HG03045 (cell line): ENCODE data around the gene TMEM114.

Experiments used
- ATAC-seq: cut with Tn5 transposase; IDR thresholded peaks from one replicate; pipeline ENCODE4 v1.9.1; 2021; ENCODE audit warnings: mild to moderate bottlenecking, moderate library complexity; ENCODE audit not compliant: unreplicated experiment

Gene TMEM114

DNA sequence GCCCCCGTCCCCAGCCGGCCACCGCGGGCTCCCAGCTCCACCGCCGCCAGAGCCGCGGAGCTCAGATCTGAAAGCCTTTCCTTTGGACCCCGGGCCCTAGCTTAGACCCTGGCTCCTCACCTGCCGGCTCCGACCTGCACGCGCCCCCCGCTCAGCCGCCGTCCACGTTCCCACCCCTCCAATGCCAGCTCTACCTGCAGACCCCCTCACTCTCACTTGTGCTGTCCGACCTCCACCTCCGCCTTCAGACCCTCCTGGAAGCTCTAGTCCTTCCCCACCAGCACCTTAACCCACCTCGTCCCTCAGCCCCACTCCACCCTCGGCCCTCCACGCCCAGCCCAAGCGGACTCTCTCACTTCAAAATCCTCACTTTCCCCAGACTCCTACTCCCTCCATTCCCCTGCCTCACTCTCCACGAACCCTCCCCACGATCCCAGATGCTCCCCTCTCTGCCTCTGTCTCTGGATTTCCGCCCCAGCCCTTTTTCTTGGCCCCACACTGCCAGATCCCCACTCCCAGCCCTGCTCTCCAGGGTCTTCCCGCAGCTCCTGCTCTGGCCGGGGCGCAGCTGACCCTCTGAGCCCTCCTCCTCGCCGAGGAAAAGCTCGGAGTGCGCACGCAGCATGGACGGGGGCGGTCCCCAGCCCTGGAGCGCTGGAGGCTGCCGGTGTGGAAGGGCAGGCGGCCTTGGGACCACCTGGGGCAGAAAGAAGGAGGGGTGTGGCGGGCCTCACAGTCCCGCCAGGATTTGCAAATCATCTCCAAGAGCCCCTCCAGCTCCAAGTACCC is at the start of gene TMEM114:
TMEM114 (minus strand) TSS at position 612 of the 789 bp plus-strand sequence. CDS start 673 bp downstream, outside the sequence.
- ATAC-seq = no peak

DNA sequence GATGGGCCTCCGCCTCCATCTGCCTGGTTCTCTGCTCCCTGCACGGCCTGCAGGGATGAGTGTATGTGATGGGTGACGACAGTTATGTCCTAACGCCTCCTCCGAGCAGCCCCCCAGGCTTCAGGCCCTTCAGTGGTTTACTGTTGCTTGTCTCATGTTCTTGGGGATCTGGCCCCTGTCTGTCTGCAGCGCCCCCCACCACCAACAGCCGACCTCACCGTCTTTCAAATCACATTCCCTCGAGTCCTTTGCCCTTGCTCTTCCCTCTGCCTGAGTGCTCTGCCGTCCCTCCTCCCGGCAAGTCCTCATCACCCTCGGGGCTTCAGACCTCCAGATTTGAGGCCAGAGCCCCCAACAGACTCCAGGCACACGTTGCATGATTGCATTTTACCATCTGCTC is 49.4 kb upstream of the TMEM114 start:
- no peak for ATAC-seq

DNA sequence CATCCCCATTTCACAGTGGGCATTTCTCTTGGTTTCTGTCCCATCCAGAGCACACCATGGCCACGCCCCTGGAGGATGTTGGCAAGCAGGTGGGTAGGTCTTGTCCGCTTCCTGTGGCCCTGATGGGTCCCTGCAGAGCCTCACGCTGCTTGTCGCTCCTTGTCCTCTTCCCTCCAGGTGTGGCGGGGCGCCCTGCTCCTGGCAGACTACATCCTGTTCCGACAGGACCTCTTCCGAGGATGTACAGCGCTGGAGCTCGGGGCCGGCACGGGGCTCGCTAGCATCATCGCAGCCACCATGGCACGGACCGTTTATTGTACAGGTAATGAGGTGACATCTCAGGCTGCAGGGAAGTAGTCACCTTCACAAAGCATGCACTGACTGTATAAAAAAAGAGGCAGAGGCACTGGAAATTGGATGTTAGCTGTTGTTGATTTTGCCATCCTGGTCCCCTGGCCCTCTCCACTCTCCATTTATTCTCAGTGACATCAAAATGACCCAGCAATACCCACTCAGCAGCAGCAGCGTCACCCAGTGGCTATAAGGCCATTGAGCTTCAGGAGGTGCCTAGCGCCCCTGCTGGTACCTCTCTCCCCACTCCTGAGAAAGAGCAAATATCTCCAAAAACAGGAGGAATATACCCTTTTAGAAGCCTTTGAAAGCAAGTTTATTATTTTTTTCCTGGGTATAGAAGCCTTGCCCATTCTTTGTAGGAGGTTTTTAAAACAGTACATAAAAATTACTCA is 44.9 kb upstream of the TMEM114 start:
- ATAC-seq = no peak

DNA sequence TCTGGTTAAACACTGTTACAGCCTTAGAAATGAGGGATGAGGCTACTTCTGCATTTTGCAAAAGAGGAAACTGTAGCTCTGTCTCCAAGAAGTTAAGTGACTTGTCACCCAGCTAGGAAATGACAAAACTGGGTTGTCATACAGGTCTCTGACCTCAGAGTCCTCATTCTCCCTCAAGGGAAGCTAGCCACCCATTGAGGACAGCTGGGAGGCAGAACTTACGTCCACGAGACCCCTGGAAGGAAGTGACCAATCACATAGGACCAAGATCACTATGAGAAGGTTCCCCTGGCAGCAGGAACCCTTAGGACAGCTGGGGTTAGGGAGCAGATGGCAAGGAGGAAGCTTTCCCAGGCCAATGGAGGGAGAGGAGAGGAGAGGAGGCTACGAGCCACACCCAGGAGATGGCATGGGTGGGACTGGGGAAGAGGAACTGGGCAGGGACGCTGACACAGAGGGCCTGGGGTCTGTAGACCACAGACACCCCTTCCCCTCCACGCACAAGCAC is 42.4 kb upstream of the TMEM114 start:
- no peak for ATAC-seq

DNA sequence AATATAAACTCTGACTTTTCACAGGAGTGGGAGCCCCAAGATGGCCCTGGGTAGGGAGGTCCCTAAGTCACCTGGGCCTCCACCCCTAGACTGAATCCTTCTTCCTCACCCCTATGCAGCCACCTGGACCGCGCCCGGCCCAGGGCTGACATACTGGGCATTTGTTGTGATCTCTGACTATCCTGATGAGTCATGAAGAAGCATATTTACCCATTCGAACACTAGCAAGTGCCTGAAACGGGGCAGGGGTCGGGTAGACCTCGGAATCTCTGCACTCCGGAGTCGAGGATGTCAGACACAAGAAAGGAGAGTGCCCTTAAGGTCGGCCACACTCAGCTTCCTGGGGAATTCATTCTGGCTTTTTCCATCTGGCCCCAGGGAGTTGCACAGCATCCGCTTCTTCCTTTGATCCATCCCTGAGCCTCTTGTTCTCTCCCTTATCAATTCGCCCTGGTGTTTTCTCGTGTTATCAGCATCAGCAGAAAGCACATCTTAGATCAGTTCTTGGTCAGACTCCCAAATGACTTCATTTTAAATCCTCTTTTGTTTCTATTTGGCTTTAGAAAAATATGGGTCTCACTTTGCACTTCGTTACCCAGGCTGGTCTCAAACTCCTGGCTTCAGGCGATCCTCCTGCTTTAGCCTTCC is 41.6 kb upstream of the TMEM114 start:
- no peak for ATAC-seq

DNA sequence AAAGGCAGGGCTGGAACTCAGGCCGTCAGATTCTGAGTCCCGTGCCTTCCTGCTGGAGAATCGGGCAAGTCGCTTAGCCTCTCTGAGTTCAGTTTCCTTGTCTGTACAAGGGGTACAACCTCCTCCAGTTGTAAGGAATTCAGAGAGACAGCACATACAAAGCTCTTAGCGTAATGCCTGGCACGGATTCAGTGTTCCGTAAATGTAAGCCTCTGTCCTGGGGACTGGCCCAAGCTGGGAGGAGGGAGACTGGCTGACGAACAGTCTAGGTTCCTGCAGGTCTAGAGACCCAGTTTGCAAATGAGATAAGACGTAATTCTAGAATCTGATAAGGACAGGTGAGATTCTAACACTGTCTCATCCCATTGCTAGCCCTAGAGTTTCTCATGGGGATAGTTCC is 41.1 kb upstream of the TMEM114 start:
- no peak for ATAC-seq

DNA sequence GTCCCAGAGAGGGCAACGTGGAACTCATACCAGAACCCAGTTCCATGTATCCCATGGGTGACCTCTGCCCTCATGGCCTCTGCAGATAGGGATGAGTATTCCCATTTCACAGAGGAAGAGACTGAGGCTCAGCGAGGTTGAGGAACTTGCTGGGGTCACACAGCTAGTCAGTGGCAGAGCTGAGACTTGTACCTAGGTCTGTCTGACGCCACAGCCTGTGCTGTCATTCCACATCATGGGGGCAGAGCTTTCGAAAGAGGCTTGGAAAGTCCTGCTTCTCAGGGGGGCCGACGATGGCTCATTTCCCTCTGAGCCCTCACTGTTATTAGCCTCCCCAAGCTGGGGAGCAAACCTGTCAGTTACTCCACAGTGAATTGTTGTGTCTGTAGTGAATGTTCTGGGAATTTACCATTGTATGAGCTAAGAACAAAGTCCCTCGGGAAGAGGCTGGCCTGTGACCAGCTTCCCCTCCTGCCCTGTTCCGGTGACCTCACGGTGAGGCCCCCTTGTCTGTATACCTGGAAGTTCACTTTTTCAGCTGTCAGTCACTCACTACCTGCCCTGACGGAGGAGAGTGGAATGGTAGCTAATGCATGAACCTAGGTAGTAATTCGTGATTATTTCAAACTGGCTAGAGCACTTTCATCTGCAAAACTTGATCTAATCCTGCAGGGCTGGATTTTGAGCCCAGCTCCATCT is 40.1 kb upstream of the TMEM114 start:
- no peak for ATAC-seq

DNA sequence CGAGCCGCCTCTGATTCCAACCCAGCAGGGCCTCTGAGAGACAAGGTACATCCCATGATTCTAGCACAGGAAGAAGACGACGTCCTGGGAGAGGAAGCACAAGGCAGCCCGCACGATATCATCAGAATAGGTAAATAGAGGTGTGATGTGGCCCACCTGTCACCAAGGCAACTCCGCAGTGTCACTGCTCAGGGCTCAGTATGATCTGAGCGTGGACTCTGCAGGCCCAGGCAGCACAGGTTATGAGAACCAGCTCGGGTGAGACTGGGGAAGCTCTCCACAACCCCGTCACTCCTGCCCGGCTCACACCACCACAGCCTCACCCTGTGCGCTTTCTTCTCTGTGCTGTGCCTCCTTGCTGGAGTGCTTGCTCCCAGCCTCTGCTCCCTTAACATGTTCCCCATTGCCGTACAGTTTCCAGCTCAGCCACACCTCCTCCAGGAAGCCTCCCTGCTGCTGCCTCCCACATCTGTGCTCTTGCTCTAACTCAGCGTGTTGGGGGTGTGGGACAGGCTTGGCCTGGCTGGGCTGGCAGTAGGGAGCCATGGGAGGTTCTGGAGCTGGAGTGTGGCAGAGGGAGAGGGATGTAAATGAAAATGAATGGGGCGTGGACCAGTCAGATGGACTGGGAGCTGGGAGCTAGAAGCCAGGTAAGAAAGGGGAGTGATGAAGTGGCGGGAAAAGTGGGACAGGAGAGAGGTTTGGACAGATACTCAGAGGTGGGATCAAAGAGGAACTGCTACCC is 38.8 kb upstream of the TMEM114 start:
- no peak for ATAC-seq

DNA sequence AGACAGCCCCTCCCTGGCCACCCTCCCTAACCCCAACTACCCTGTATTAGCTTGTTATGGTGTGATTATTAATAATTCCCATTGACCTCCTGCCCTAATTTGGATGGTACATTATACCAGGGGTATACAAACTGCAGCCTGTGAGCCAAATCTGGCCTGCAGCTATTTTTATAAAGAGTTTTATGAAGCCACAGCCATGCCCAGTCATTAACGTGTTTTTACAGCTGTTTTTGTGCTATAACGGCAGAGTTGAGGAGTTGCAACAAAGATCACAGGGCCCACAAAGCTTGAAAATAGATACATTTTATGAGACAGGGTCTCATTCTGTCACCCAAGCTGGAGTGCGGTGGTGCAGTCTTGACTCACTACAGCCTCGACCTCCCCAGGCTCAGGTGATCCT is 37.1 kb upstream of the TMEM114 start:
- no peak for ATAC-seq

DNA sequence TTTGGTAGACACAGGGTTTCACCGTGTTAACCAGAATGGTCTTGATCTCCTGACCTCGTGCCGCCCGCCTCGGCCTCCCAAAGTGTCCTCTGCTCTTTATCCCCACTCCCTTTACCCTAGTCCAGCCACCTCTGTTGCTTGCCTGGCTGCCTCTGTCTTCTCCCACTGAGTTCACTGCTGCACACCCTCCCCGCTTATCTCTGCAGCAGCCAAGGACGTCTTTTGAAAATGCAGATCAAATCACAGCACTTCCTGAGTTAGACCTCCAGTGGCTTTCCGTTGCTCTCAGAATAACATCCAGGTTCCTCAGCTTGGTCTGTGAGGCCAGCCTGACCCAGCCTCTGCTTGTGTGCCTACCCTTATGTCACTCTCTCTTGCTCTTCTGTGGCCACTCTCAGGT is 36.6 kb upstream of the TMEM114 start:
- no peak for ATAC-seq

DNA sequence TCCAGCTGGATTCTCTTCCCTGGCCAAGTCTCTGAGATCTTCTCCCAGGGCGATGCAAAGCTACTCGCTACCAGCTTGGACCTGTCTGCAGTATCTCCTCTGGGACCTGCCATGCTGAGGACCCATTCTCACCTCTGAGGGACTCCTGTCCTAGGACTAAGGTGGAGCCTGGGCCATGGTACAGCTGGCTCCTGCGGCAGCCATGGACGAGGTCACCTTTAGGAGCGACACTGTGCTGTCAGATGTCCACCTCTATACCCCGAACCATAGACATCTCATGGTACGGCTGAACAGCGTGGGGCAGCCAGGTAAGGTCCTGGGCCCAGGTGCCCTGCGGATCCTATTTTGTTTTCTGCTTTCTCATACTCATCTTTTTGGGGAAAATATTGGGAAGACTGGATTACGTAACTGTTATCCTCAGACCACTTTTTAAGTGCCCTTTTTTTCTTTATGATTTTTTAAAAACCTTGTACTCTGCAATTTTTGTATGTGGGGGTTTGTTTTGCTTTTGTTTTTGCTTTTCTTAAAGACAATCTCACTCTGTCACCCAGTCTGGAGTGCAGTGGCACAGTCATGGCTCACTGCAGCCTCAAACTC is 35.3 kb upstream of the TMEM114 start:
- ATAC-seq = no peak

DNA sequence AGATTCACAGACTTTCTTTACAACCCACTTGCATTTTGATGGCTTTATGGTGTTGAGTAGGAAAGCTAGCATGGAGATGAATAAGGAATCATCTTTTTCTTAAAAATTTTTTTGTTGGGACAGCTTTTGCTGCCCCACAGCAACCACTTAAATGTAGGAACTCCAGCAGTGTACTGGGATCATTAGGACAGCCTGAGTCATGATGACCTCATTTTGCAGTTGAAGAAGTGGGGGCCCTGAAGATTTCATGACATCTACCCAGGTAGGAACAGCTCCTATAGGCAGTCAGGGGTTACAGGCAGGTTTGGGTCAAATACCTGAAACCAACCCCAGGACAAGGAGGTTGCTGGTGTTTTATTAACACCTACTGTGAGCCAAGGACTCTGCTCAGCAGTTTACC is 33.3 kb upstream of the TMEM114 start:
- no peak for ATAC-seq

DNA sequence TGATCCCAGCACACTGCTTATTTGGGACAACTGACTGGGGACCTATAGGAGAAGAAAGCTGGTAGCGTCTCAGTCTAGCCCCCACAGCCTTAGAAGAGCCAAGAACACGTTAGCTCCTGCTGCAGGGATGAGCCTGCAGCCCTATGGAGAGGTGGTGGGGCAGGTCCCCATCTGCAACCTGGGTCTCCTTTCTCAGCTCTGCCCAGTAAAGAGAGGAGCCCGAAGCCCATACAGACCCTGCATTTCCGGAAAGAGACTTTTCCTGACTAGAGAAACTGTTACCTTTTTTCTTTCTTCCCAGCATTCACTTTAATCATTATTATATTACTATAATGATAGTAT is 32.0 kb upstream of the TMEM114 start:
- peak; percentile 13 for ATAC-seq

DNA sequence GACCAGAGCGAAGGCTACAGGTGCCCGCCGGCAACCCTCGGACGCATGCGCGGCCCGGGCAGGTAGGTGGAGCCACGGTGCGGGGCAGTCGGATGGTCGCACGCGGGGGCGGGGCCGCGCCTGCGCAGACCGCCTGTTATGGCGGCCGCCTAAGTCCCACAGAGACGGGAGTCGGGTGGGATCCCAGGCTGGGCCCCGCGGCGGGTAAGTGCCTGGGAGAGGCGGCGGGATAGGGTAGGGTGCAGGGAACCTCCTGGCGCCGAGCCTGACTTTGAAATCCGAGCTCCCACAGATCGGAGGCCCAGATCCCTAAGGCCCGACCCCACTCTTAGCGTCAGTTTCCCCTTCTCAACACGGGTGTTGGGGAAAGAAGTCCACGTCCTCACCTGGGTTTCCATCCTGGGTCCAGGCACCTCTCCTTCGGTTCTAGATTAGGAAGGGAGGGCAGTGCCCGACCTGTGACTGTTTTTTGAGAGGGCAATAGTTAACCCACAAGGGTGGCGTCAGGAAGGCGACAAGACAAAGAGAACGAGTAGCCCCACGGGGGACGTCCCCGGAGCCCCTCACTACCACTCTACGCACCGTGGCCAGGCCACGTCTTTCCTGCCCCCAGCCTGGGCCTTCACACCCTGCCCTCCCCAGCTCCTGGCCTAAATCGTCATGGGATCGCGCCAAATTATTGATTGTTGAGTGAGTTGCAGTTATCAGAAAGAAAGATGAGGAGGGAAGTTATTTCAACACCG is 31.4 kb upstream of the TMEM114 start, which contains the start of gene METTL22:
METTL22 (plus strand) TSS at position 127 of the 743 bp plus-strand sequence. CDS start 3,968 bp downstream, outside the sequence.
- ATAC-seq = peak; percentile 85

DNA sequence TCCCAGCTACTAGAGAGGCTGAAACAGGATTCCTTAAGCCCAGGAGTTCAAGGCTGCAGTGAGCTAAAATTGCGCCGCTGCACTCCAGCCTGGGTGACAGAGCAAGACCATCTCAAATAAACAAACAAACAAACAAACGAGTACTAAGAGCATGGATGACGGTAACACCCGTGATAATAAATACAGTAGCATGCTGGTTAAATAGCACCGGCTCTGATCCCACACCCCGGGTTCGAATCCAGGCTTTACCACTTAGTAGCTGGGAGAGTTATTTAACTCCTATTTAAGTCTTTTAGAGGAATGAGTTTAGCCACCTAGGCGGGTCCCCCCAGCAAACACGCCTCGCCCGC is 30.9 kb upstream of the TMEM114 start:
- no peak for ATAC-seq

DNA sequence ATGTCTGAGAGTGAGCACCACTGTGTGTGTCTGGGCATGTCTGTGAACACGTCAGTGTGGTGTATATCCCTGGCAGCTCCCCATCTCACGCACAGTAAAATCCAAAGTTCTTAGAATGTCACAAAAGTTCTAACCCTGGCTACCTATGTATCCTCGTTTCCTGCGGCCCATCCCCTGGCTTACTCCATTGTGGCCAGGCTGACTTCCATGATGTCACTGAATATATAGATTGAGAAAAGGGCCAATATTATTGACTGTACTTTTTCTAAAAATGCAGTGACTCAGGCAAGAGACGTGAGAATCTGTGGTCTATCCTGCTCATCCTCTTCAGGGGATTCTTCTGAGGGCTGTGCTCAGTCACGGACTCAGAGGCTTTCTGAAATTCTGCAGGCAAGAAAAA is 30.2 kb upstream of the TMEM114 start:
- no peak for ATAC-seq

DNA sequence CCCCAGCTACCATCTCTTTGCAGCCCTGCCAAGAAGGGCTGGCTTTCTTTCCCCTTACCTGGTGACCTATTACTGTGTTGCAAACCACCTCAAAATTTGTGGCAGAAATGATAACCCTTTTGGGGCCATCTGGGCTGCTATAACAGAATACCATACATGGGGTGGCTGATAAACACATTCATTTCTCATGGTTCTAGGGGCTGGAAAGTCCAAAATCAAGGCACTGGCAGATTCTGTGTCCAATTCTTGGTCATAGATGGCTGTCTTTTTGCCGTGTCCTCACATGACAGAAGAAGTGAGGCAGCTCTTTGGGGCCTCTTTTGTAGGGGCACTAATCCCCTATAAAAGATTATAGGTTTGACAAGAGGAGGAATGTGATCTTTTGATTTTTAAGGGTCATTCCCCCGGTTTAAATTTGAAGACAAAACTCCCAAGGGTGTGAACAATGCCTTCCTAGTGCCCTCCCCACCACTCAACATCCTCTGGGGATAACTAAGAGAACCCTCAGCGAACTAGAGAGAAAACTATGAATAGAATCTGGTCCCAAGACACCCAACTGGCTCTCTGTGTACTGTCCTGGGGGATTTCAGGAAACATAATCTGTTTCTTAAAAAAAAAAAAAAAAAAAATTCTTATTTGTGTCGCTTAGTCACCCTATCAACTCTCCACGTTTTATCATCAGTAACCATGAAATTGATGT is 29.5 kb upstream of the TMEM114 start:
- ATAC-seq = no peak

DNA sequence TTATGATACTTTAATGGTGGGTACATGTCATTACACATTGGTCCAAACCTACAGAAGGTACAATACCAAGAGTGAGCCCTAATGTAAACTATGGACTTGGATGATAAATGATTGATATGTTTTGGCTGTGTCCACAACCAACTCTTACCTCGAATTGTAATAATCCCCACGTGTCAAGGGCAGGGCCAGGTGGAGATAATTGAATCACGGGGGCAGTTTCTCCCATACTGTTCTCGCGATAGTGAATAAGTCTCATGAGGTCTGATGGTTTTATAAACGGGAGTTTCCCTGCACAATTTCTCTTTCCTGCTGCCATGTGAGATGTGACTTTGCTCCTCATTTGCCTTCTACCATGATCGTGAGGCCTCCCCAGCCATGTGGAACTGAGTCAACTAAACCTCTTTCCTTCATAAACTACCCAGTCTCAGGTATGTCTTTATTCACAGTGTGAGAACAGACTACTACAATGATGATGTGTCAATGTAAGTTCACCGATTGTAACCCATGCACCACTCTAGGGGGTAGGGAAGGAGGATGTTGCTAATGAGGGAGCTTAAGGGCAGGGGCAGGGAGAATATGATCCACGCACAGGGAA is 24.2 kb upstream of the TMEM114 start:
- no peak for ATAC-seq
